HEK293 (cell line): ENCODE data around the gene CDK19.

Source experiments
- CTCF ChIA-PET: fragments of 350-600 bp; formaldehyde crosslinking; extraction: SDS; loops from one replicate; lab custom pipeline; 2021; ENCODE audit warnings: antibody characterized with exemption; lab: Yijun Ruan, JAX
- POLR2A ChIA-PET: fragments of 300-600 bp; formaldehyde crosslinking; extraction: SDS; loops from one replicate; lab custom pipeline; 2020; ENCODE audit warnings: antibody characterized with exemption, inconsistent platforms; lab: Yijun Ruan, JAX
- H3K27ac ChIP-seq: fragments of 200-500 bp; sonication (Bioruptor generic); 2 replicates; pipeline ENCODE4 v1.5.1; 2014; ENCODE audit warnings: low read depth, low read length, control low read depth, inconsistent platforms; ENCODE audit errors: extremely low read depth
- H3K36me3 ChIP-seq, 2 experiments: fragments of 200-500 bp in 1 of 2; sonication (Bioruptor generic) in 1 of 2; 1 replicate in 1 of 2; 2 replicates in 1 of 2; pipeline ENCODE4 v1.5.1; 2014 to 2017; ENCODE audit warnings: inconsistent platforms in 2 of 2, low read length in 2 of 2; ENCODE audit not compliant: control insufficient read depth in 2 of 2, insufficient read depth in 1 of 2
- H3K4me1 ChIP-seq: fragments of 200-500 bp; sonication (Bioruptor generic); 2 replicates; pipeline ENCODE4 v1.5.1; 2014; ENCODE audit warnings: mild to moderate bottlenecking, low read length, inconsistent platforms; ENCODE audit not compliant: control insufficient read depth, insufficient read depth
- H3K4me3 ChIP-seq: 2 replicates; pipeline ENCODE4 v1.5.1; 2011; ENCODE audit warnings: low read depth, mild to moderate bottlenecking, control low read depth, low read length, moderate library complexity
- H3K9me3 ChIP-seq: fragments of 200-500 bp; sonication (Bioruptor generic); 2 replicates; pipeline ENCODE4 v1.5.1; 2014; ENCODE audit warnings: low read depth, low read length, inconsistent platforms; ENCODE audit not compliant: control insufficient read depth, insufficient read depth
- CTCF ChIP-seq: fragments of 450-650 bp; formaldehyde crosslinking; IDR thresholded peaks from 2 replicates; pipeline ENCODE4 v1.5.1; 2016; ENCODE audit warnings: missing biosample characterization, missing genetic modification characterization
- GLIS2 ChIP-seq: fragments of 450-650 bp; formaldehyde crosslinking; IDR thresholded peaks from 2 replicates; pipeline ENCODE4 v1.5.1; 2016; ENCODE audit warnings: missing biosample characterization, missing genetic modification characterization
- KLF17 ChIP-seq: fragments of 450-650 bp; formaldehyde crosslinking; IDR thresholded peaks from 2 replicates; pipeline ENCODE4 v1.5.1; 2016; ENCODE audit warnings: missing biosample characterization, missing genetic modification characterization
- KLF8 ChIP-seq: fragments of 450-650 bp; formaldehyde crosslinking; IDR thresholded peaks from 2 replicates; pipeline ENCODE4 v1.5.1; 2016; ENCODE audit warnings: missing biosample characterization, missing genetic modification characterization
- PRDM10 ChIP-seq: fragments of 450-650 bp; formaldehyde crosslinking; IDR thresholded peaks from 2 replicates; pipeline ENCODE4 v1.5.1; 2016; ENCODE audit warnings: missing biosample characterization, missing genetic modification characterization
- WT1 ChIP-seq: fragments of 450-650 bp; formaldehyde crosslinking; IDR thresholded peaks from 2 replicates; pipeline ENCODE4 v1.5.1; 2016; ENCODE audit warnings: missing biosample characterization, missing genetic modification characterization
- ZBTB10 ChIP-seq: fragments of 450-650 bp; formaldehyde crosslinking; IDR thresholded peaks from 2 replicates; pipeline ENCODE4 v1.5.1; 2016; ENCODE audit warnings: missing biosample characterization, missing genetic modification characterization
- ZBTB7A ChIP-seq: fragments of 450-650 bp; formaldehyde crosslinking; IDR thresholded peaks from 2 replicates; pipeline ENCODE4 v1.5.1; 2016; ENCODE audit warnings: low read depth, missing biosample characterization, missing genetic modification characterization
- ZNF121 ChIP-seq: fragments of 450-650 bp; formaldehyde crosslinking; IDR thresholded peaks from 2 replicates; pipeline ENCODE4 v1.5.1; 2016; ENCODE audit warnings: missing biosample characterization, missing genetic modification characterization
- ZNF175 ChIP-seq: fragments of 450-650 bp; formaldehyde crosslinking; IDR thresholded peaks from 2 replicates; pipeline ENCODE4 v1.5.1; 2016; ENCODE audit warnings: missing biosample characterization, missing genetic modification characterization
- ZNF211 ChIP-seq: fragments of 450-650 bp; formaldehyde crosslinking; IDR thresholded peaks from 2 replicates; pipeline ENCODE4 v1.5.1; 2016; ENCODE audit warnings: low read depth, missing biosample characterization, missing genetic modification characterization
- ZNF341 ChIP-seq: fragments of 450-650 bp; formaldehyde crosslinking; IDR thresholded peaks from 2 replicates; pipeline ENCODE4; 2016; ENCODE audit warnings: low read depth, missing biosample characterization, missing genetic modification characterization
- ZNF398 ChIP-seq: fragments of 450-650 bp; formaldehyde crosslinking; IDR thresholded peaks from 2 replicates; pipeline ENCODE4 v1.5.1; 2017; ENCODE audit warnings: missing biosample characterization, missing genetic modification characterization
- ZNF555 ChIP-seq: fragments of 450-650 bp; formaldehyde crosslinking; conservative IDR thresholded peaks from 2 replicates; pipeline ENCODE4 v1.5.1; 2017; ENCODE audit warnings: missing biosample characterization, mild to moderate bottlenecking, missing genetic modification characterization, inconsistent platforms
- ZNF596 ChIP-seq: fragments of 450-650 bp; IDR thresholded peaks from 2 replicates; pipeline ENCODE4 v1.5.0; 2018; ENCODE audit warnings: missing biosample characterization, mild to moderate bottlenecking, missing genetic modification characterization, moderate library complexity
- ZNF623 ChIP-seq: fragments of 450-650 bp; formaldehyde crosslinking; IDR thresholded peaks from 2 replicates; pipeline ENCODE4 v1.5.1; 2016; ENCODE audit warnings: missing biosample characterization, missing genetic modification characterization
- ZNF747 ChIP-seq: fragments of 450-650 bp; formaldehyde crosslinking; IDR thresholded peaks from 2 replicates; pipeline ENCODE4 v1.5.1; 2016; ENCODE audit warnings: missing biosample characterization, missing genetic modification characterization
- ZNF843 ChIP-seq: fragments of 450-650 bp; formaldehyde crosslinking; IDR thresholded peaks from 2 replicates; pipeline ENCODE4 v1.5.1; 2016; ENCODE audit warnings: missing biosample characterization, missing genetic modification characterization
- ZSCAN30 ChIP-seq: fragments of 450-650 bp; IDR thresholded peaks from 2 replicates; pipeline ENCODE4 v1.5.1; 2018; ENCODE audit warnings: missing biosample characterization, mild to moderate bottlenecking, missing genetic modification characterization, moderate library complexity

Gene CDK19

GRCh38 chr6:110815015-110815410, 256 bp downstream of the CDK19 start (continued):
- peak; percentile 43; the same call in 1 of the 2 replicates for TF ChIP-seq KLF17
- peak; percentile 77; the same call in 1 of the 2 replicates for TF ChIP-seq ZSCAN30 (tag by site-specific recombination)
- TF ChIP-seq ZBTB7A (tag by site-specific recombination) = 0 out of 2 replicates have a peak, but pooled peaks have one; percentile 48
- peak; percentile 4; the same call in 1 of the 2 replicates for TF ChIP-seq PRDM10 (tag by site-specific recombination)
- no peak for TF ChIP-seq ZNF211
- 0 out of 2 replicates have a peak, but pooled peaks have one; percentile 13 for TF ChIP-seq ZNF596
- TF ChIP-seq ZNF843 (tag by site-specific recombination) = no peak
- peak; percentile 87 for TF ChIP-seq ZNF398 (tag by site-specific recombination)
- TF ChIP-seq ZNF623 (tag by site-specific recombination) = no peak
- TF ChIP-seq ZNF341 (tag by site-specific recombination) = peak; percentile 94

- Histone ChIP-seq H3K9me3 (no peaks in the 10 kb centered on the region), H3K27ac (peak overlapping the region; percentile 79), H3K36me3 (no peaks in the 10 kb centered on the region), H3K4me3 (peak overlapping the region; percentile 95), H3K4me1 (peaks cover 10% of the 10 kb centered on the region; the same call in 1 of the 2 replicates)
- ChIA-PET CTCF (interaction anchor here (0.7 to 2.2 kb wide), 5 partner anchors 34 to 132 kb away, joined by 3 to 13 read pairs (median 6); partner anchors contain the start of gene AMD1), POLR2A (interaction anchor here (0.6 to 4.6 kb wide), 27 partner anchors 9 to 1833 kb away, joined by 3 to 339 read pairs (median 5); partner anchors contain the start of genes AMD1, GTF3C6 and RPF2)
- TF ChIP-seq CTCF (peak; percentile 42), ZNF555 (tag by site-specific recombination) (no peak), WT1 (tag by site-specific recombination) (no peak), ZNF121 (tag by site-specific recombination) (no peak), KLF8 (tag by site-specific recombination) (no peak), ZNF175 (tag by site-specific recombination) (no peak), ZNF747 (tag by site-specific recombination) (no peak), PRDM10 (tag by site-specific recombination) (peak; percentile 93), GLIS2 (peak; percentile 97), ZBTB10 (peak; percentile 55)
These were observed 911 bp downstream of the CDK19 start for GRCh38 chr6:110814102-110815014.
